ENCODE data around the gene ADAMTSL1. TPM values are rescaled to one million over a fixed set of nuclear protein-coding genes. Genes with fewer than 3 reads are reported as not detected.

The ADAMTSL1 gene
- total and polyA plus RNA-seq, 2 of the 8 experiments (the other 6 are each of a cell fraction or from before 2014, with no cell fraction given) = 0.84 to 1.1 TPM

DNA sequence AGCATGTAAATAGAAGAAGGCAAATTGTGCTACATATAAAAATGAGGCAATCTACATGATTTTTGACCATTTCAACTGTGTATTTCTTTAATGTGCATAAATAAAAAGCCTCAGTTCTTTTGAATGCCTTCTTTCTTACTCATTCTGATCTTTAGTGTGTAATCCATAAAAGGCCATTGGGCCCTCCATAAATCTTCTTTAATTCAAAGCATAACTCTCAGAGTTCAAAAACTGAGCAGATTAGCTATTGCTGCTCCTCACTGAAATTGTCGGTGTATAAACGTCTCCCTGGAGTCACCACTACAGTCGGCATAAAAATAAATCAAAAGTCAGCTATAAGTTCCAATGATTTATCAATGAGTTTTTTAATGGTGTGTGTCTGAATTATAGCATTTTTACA, 45.3 kb upstream of the ADAMTSL1 start:
- H3K4me2 ChIP-seq (ENCODE audit: insufficient read depth in 1 of 2, low read depth in 2 of 2, low read length in 2 of 2) = no peak overlapping the region
- H2BK12ac ChIP-seq (ENCODE audit: low read depth, low read length) = no peak overlapping the region
- H4K8ac ChIP-seq (ENCODE audit: extremely low read depth, insufficient read depth, low read length) = no peak overlapping the region
- H3K79me1 ChIP-seq (ENCODE audit: low read depth, low read length) = no peaks in the 10 kb centered on the region
- no peak for TF ChIP-seq CEBPB (IDR thresholded peaks at IDR 0.05; ENCODE audit: low read depth, low read length)
- TF ChIP-seq NRF1 (IDR thresholded peaks at IDR 0.05; ENCODE audit: low read depth, low read length) = no peak
- no peak for TF ChIP-seq RNF2 (IDR thresholded peaks at IDR 0.05; ENCODE audit: borderline replicate concordance, low read depth, low read length, missing control alignments, poor library complexity, severe bottlenecking)
- TF ChIP-seq FOSL1 (IDR thresholded peaks at IDR 0.05; ENCODE audit: insufficient read depth, low read depth, low read length) = no peak
- no peak for TF ChIP-seq CHD2 (IDR thresholded peaks at IDR 0.05; ENCODE audit: low read length)
- H3K23ac ChIP-seq (ENCODE audit: insufficient read length) = no peak overlapping the region
- WGBS, 2 experiments (ENCODE audit: extremely low coverage in 1 of 2, insufficient coverage in 1 of 2, insufficient read length in 1 of 2, insufficient replicate concordance in 2 of 2, low coverage in 1 of 2, low lambda C conversion rate in 2 of 2, missing lambda C conversion rate in 1 of 2) = 84% methylated on average over 3 of the region's 3 CpGs; no CpG with 5 or more reads in 1 of the 2 experiments
- no peaks in the 10 kb centered on the region for H4K20me1 ChIP-seq (replicated peaks in 1 of 2; ENCODE audit: control insufficient read depth in 1 of 2, insufficient read depth in 2 of 2, low read length in 2 of 2)
- no peak overlapping the region for H2BK15ac ChIP-seq (ENCODE audit: low read length)
- no peak overlapping the region for H3K56ac ChIP-seq (replicated peaks; ENCODE audit: insufficient read length, low read depth, low read length)
- no peaks in the 10 kb centered on the region for H3K27me3 ChIP-seq (replicated peaks in 1 of 4; ENCODE audit: control insufficient read depth in 3 of 4, extremely low read depth in 1 of 4, insufficient read depth in 3 of 4, low read length in 3 of 4)
- H2BK5ac ChIP-seq (ENCODE audit: low read depth, low read length) = no peak overlapping the region
- POLR2A ChIA-PET (ENCODE audit: partially characterized antibody) = no interaction called here
- no peak overlapping the region for H3K18ac ChIP-seq (ENCODE audit: extremely low read depth, low read length)
- CTCF ChIA-PET (ENCODE audit: partially characterized antibody) = interaction anchor here (0.7 to 3.5 kb wide), 3 partner anchors 11 to 365 kb away, joined by 3 to 23 read pairs (median 3); no protein-coding TSS in a partner anchor
- no peak for DNase-seq (ENCODE audit: low read depth in 1 of 2, low spot score in 2 of 2)
- H3K36me3 ChIP-seq (ENCODE audit: control insufficient read depth in 2 of 4, insufficient read depth in 4 of 4, low read length in 3 of 4) = no peaks in the 10 kb centered on the region
- H3K23me2 ChIP-seq (ENCODE audit: low read depth, low read length) = no peaks in the 10 kb centered on the region
- no peak overlapping the region for H3K9ac ChIP-seq (replicated peaks in 1 of 4; ENCODE audit: extremely low read depth in 1 of 4, low read depth in 3 of 4, low read length in 3 of 4)
- no peak overlapping the region for H3K14ac ChIP-seq (ENCODE audit: insufficient read length)
- H3K27ac ChIP-seq (ENCODE audit: low read depth, low read length) = no peak overlapping the region
- H2AK5ac ChIP-seq (ENCODE audit: low read depth, low read length) = no peak overlapping the region
- H3K4ac ChIP-seq (replicated peaks; ENCODE audit: insufficient read length, low read depth, low read length) = no peak overlapping the region
- H3K4me3 ChIP-seq (ENCODE audit: extremely low read depth in 1 of 4, insufficient read depth in 2 of 4, low read depth in 3 of 4, low read length in 4 of 4) = no peak overlapping the region
- no peaks in the 10 kb centered on the region for H3K9me3 ChIP-seq (ENCODE audit: insufficient read depth in 2 of 2, low read depth in 1 of 2, low read length in 1 of 2)
- H2BK120ac ChIP-seq (replicated peaks; ENCODE audit: low read depth, low read length) = no peak overlapping the region
- H4K5ac ChIP-seq (ENCODE audit: insufficient read length, low read depth, low read length) = no peak overlapping the region
- H4K91ac ChIP-seq (replicated peaks; ENCODE audit: insufficient read length, low read length) = no peak overlapping the region
- peak; percentile 24 for FAIRE-seq
- H3K4me1 ChIP-seq (replicated peaks in 1 of 4; ENCODE audit: control insufficient read depth in 3 of 4, insufficient read depth in 4 of 4, low read length in 3 of 4) = no peaks in the 10 kb centered on the region
- no peak overlapping the region for H2AFZ ChIP-seq (ENCODE audit: low read length)
- no peaks in the 10 kb centered on the region for H3K79me2 ChIP-seq (ENCODE audit: control insufficient read depth in 1 of 2, insufficient read depth in 2 of 2, low read length in 2 of 2)
- no peak overlapping the region for H2BK20ac ChIP-seq (ENCODE audit: low read length)

Measured in H1 (cell line).